ENCODE data around the gene CSF1. TPM values are rescaled to one million over a fixed set of nuclear protein-coding genes. Genes with fewer than 3 reads are reported as not detected.
A peak's percentile ranks its signal among the peaks of the same experiment; 100 is the strongest.

Gene CSF1
- total and polyA plus RNA-seq, 2 of the 13 experiments (the other 11 are each of a cell fraction or from before 2014, with no cell fraction given) = 4.6 to 13.3 TPM

DNA sequence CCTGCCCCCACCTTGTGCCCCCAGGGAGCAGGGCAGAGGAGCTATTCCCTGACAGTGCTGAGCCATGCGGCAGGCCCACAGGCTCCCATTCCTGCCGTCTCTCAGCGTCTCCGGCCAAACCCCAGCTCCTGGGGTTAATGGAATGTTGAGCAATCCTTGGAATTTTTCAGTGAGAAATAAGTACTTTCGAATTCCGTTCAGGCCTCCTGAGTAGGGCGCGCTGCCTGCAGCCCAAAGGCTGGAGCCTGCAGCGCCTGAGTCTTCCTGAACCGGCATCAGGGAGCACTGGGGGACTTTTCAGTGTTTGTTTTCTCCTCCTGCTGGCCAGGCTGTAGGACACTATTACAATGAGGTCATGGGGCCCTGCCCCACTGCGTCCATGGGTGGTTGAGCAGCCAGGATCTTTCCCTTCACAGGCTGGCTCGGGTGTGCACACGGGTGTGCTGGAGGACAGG, 33.3 kb upstream of the CSF1 start (continued):
- TF ChIP-seq ATF1 (CRISPR knock-in tag; IDR thresholded peaks at IDR 0.05) (no peak), YEATS2 (CRISPR knock-in tag; IDR thresholded peaks at IDR 0.05; ENCODE audit: borderline replicate concordance) (no peak), ARID3A (IDR thresholded peaks at IDR 0.05; ENCODE audit: low read depth, low read length) (no peak), HOXA7 (CRISPR knock-in tag; IDR thresholded peaks at IDR 0.05) (no peak), ZFP90 (CRISPR knock-in tag; IDR thresholded peaks at IDR 0.05; ENCODE audit: borderline replicate concordance) (no peak), ZSCAN25 (CRISPR knock-in tag; IDR thresholded peaks at IDR 0.05) (no peak), ZBTB20 (CRISPR knock-in tag; IDR thresholded peaks at IDR 0.05; ENCODE audit: borderline replicate concordance, low read depth) (no peak), ZFP62 (CRISPR knock-in tag; IDR thresholded peaks at IDR 0.05) (no peak), PAWR (CRISPR knock-in tag; IDR thresholded peaks at IDR 0.05; ENCODE audit: borderline replicate concordance) (no peak), JARID2 (CRISPR knock-in tag; IDR thresholded peaks at IDR 0.05; ENCODE audit: insufficient replicate concordance) (no peak), XBP1 (CRISPR knock-in tag; IDR thresholded peaks at IDR 0.05) (no peak), SALL1 (CRISPR knock-in tag; IDR thresholded peaks at IDR 0.05) (peak; percentile 56), HIVEP1 (CRISPR knock-in tag; IDR thresholded peaks at IDR 0.05) (no peak), SCMH1 (CRISPR knock-in tag; IDR thresholded peaks at IDR 0.05; ENCODE audit: borderline replicate concordance) (no peak), ZNF83 (CRISPR knock-in tag; IDR thresholded peaks at IDR 0.05; ENCODE audit: borderline replicate concordance) (0 out of 2 replicates have a peak, but pooled peaks have one; percentile 14), CHD2 (IDR thresholded peaks at IDR 0.05; ENCODE audit: low read depth, low read length) (no peak), DDIT3 (CRISPR knock-in tag; IDR thresholded peaks at IDR 0.05) (no peak), EED (CRISPR knock-in tag; IDR thresholded peaks at IDR 0.05) (no peak), CREM (IDR thresholded peaks at IDR 0.05) (no peak), CREM (CRISPR knock-in tag; IDR thresholded peaks at IDR 0.05) (no peak)
- TF ChIP-seq, protein P1, sequence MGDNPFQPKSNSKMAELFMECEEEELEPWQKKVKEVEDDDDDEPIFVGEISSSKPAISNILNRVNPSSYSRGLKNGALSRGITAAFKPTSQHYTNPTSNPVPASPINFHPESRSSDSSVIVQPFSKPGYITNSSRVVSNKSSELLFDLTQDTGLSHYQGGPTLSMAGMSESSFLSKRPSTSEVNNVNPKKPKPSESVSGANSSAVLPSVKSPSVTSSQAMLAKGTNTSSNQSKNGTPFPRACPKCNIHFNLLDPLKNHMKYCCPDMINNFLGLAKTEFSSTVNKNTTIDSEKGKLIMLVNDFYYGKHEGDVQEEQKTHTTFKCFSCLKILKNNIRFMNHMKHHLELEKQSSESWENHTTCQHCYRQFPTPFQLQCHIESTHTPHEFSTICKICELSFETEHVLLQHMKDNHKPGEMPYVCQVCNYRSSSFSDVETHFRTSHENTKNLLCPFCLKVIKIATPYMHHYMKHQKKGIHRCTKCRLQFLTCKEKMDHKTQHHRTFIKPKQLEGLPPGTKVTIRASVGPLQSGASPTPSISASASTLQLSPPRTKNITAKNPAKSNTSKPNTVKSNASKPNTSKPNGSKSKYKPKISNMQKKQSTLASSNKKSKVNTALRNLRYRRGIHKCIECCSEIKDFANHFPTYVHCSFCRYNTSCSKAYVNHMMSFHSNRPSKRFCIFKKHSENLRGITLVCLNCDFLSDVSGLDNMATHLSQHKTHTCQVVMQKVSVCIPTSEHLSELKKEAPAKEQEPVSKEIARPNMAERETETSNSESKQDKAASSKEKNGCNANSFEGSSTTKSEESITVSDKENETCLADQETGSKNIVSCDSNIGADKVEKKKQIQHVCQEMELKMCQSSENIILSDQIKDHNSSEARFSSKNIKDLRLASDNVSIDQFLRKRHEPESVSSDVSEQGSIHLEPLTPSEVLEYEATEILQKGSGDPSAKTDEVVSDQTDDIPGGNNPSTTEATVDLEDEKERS (CRISPR knock-in tag; IDR thresholded peaks at IDR 0.05) = no peak
- TF ChIP-seq, protein P2, sequence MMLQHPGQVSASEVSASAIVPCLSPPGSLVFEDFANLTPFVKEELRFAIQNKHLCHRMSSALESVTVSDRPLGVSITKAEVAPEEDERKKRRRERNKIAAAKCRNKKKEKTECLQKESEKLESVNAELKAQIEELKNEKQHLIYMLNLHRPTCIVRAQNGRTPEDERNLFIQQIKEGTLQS (CRISPR knock-in tag; IDR thresholded peaks at IDR 0.05) = 0 out of 2 replicates have a peak, but pooled peaks have one; percentile 45
- TF ChIP-seq, protein P3, sequence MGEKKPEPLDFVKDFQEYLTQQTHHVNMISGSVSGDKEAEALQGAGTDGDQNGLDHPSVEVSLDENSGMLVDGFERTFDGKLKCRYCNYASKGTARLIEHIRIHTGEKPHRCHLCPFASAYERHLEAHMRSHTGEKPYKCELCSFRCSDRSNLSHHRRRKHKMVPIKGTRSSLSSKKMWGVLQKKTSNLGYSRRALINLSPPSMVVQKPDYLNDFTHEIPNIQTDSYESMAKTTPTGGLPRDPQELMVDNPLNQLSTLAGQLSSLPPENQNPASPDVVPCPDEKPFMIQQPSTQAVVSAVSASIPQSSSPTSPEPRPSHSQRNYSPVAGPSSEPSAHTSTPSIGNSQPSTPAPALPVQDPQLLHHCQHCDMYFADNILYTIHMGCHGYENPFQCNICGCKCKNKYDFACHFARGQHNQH (CRISPR knock-in tag; IDR thresholded peaks at IDR 0.05) = no peak
- TF ChIP-seq, protein P4, sequence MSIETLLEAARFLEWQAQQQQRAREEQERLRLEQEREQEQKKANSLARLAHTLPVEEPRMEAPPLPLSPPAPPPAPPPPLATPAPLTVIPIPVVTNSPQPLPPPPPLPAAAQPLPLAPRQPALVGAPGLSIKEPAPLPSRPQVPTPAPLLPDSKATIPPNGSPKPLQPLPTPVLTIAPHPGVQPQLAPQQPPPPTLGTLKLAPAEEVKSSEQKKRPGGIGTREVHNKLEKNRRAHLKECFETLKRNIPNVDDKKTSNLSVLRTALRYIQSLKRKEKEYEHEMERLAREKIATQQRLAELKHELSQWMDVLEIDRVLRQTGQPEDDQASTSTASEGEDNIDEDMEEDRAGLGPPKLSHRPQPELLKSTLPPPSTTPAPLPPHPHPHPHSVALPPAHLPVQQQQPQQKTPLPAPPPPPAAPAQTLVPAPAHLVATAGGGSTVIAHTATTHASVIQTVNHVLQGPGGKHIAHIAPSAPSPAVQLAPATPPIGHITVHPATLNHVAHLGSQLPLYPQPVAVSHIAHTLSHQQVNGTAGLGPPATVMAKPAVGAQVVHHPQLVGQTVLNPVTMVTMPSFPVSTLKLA (IDR thresholded peaks at IDR 0.05) = no peak

Measured in HepG2 (cell line).